Measurements from ENCODE around the gene P2RY6. TPM values are rescaled to one million over a fixed set of nuclear protein-coding genes. Genes with fewer than 3 reads are reported as not detected.

P2RY6 gene
- total RNA-seq, 1 experiment from 2014 or later, result 0.15 TPM

DNA sequence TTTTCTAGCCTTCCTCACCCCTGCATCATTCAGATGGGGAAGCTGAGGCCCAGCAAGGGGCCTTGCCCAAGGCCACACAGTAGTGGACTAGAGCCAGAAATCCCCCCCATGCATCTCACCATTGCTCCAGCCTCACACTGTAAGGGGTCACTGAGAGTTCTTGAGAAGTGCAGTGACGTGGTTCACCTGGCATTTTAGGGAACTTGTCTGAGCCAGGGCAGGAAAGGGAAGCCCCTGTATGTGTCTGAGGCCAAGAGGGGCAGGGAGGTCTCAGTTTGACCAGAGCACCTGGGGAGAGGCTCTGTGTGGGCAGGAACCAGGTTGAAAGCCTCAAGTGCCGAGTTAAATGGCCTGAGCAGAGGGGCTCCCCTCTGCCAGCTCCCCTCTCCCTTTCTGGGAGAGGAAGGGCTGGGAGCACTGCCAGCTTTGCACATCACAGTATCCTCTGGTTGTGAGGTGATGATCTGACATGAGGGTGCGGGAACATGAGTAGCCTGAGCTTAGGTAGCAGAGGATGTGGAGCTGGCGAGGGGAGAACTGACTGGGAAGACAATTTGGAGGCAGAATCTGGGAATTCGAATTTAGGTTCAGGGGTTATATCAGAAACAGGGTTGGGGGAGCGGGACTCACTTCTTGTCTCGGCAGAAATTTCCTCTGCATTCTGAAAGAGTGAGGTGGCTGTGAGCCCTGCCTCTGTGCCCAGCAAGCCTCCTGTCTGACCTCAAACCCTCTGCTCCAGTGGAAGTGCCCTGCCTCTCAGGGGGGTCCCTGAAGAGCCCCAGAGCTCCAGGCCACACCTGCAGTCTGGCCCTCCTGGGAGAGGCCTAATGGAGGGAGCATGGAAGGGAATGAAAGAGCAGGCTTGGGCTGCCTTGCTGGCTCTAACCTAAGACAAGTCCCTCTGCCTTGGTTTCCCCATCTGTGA, 50.5 kb downstream of the P2RY6 start:
- no peak for DNase-seq (ENCODE audit: low read depth, low spot score)
- Histone ChIP-seq H3K4me2 (ENCODE audit: low read length) (peak overlapping the region; percentile 71), H2AFZ (ENCODE audit: low read depth, low read length, poor library complexity, severe bottlenecking) (no peak overlapping the region), H3K9ac (ENCODE audit: low read length) (peak overlapping the region; percentile 17), H3K4me3 (replicated peaks in 1 of 2; ENCODE audit: low read depth in 1 of 2, low read length in 2 of 2) (no peak overlapping the region), H4K20me1 (ENCODE audit: insufficient read depth) (no peaks in the 10 kb centered on the region), H3K27ac (ENCODE audit: low read depth, low read length) (peak overlapping the region; percentile 28; the same call in 1 of the 2 replicates), H3K9me3 (ENCODE audit: control insufficient read depth in 1 of 2, insufficient read depth in 1 of 2, low read depth in 1 of 2, low read length in 2 of 2) (no peaks in the 10 kb centered on the region), H3K27me3 (ENCODE audit: insufficient read depth, low read length) (no peaks in the 10 kb centered on the region), H3K9me2 (ENCODE audit: insufficient read depth) (no peaks in the 10 kb centered on the region), H3K79me2 (ENCODE audit: insufficient read depth, low read length) (no peaks in the 10 kb centered on the region), H3K36me3 (ENCODE audit: control insufficient read depth in 1 of 2, insufficient read depth in 2 of 2, low read length in 2 of 2) (no peaks in the 10 kb centered on the region), H3K4me1 (ENCODE audit: control insufficient read depth in 1 of 2, insufficient read depth in 2 of 2, low read length in 2 of 2) (peaks cover 40 to 50% of the 10 kb centered on the region in 2 experiments)
- no peak for ATAC-seq
- ChIA-PET POLR2A (interaction anchor here (1.4 kb wide), 1 partner anchor 8 kb away, joined by 3 read pairs; no protein-coding TSS in a partner anchor), CTCF (interaction anchor here (1.5 kb wide), 1 partner anchor 28 kb away, joined by 5 read pairs; no protein-coding TSS in a partner anchor), RAD21 (ENCODE audit: low non-redundant PET in 1 of 2, low total read pairs in 2 of 2, uncharacterized antibody in 2 of 2, unreplicated experiment in 2 of 2) (interaction anchor here in 1 of 2 experiments (0.7 to 1.3 kb wide), 2 partner anchors 13 to 15 kb away, joined by 3 to 4 read pairs; no protein-coding TSS in a partner anchor)
- BruUV-seq (replicated peaks), result no TSS peak
- TF ChIP-seq, protein P1, sequence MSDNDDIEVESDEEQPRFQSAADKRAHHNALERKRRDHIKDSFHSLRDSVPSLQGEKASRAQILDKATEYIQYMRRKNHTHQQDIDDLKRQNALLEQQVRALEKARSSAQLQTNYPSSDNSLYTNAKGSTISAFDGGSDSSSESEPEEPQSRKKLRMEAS (IDR thresholded peaks at IDR 0.05), result no peak
- TF ChIP-seq SRF (IDR thresholded peaks at IDR 0.05; ENCODE audit: low read depth), result no peak
- TF ChIP-seq, protein P2, sequence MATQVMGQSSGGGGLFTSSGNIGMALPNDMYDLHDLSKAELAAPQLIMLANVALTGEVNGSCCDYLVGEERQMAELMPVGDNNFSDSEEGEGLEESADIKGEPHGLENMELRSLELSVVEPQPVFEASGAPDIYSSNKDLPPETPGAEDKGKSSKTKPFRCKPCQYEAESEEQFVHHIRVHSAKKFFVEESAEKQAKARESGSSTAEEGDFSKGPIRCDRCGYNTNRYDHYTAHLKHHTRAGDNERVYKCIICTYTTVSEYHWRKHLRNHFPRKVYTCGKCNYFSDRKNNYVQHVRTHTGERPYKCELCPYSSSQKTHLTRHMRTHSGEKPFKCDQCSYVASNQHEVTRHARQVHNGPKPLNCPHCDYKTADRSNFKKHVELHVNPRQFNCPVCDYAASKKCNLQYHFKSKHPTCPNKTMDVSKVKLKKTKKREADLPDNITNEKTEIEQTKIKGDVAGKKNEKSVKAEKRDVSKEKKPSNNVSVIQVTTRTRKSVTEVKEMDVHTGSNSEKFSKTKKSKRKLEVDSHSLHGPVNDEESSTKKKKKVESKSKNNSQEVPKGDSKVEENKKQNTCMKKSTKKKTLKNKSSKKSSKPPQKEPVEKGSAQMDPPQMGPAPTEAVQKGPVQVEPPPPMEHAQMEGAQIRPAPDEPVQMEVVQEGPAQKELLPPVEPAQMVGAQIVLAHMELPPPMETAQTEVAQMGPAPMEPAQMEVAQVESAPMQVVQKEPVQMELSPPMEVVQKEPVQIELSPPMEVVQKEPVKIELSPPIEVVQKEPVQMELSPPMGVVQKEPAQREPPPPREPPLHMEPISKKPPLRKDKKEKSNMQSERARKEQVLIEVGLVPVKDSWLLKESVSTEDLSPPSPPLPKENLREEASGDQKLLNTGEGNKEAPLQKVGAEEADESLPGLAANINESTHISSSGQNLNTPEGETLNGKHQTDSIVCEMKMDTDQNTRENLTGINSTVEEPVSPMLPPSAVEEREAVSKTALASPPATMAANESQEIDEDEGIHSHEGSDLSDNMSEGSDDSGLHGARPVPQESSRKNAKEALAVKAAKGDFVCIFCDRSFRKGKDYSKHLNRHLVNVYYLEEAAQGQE (IDR thresholded peaks at IDR 0.05; ENCODE audit: low read depth), result no peak
- TF ChIP-seq SP1 (IDR thresholded peaks at IDR 0.05; ENCODE audit: low read depth), result no peak
- TF ChIP-seq TCF7L2 (IDR thresholded peaks at IDR 0.05; ENCODE audit: borderline replicate concordance, extremely low read depth, insufficient read depth, insufficient read length), result no peak
- TF ChIP-seq POLR2A (IDR thresholded peaks at IDR 0.05; ENCODE audit: borderline replicate concordance, extremely low read depth, insufficient read depth, insufficient read length), result no peak
- TF ChIP-seq RAD21 (IDR thresholded peaks at IDR 0.05; ENCODE audit: low read depth), result no peak
- TF ChIP-seq, protein P3, sequence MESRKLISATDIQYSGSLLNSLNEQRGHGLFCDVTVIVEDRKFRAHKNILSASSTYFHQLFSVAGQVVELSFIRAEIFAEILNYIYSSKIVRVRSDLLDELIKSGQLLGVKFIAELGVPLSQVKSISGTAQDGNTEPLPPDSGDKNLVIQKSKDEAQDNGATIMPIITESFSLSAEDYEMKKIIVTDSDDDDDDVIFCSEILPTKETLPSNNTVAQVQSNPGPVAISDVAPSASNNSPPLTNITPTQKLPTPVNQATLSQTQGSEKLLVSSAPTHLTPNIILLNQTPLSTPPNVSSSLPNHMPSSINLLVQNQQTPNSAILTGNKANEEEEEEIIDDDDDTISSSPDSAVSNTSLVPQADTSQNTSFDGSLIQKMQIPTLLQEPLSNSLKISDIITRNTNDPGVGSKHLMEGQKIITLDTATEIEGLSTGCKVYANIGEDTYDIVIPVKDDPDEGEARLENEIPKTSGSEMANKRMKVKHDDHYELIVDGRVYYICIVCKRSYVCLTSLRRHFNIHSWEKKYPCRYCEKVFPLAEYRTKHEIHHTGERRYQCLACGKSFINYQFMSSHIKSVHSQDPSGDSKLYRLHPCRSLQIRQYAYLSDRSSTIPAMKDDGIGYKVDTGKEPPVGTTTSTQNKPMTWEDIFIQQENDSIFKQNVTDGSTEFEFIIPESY (IDR thresholded peaks at IDR 0.05; ENCODE audit: extremely low read depth, insufficient replicate concordance, low read length), result no peak
- intact Hi-C loops (cut with micrococcal nuclease), result no loop called here

Measured in HCT116 (cell line).